GM18861 (cell line): ENCODE results near the gene ZFHX3.
A peak's percentile ranks its signal among the peaks of the same experiment; 100 is the strongest.

Experiments used
- ATAC-seq: cut with Tn5 transposase; IDR thresholded peaks from one replicate; pipeline ENCODE4 v1.9.1; 2021; ENCODE audit not compliant: unreplicated experiment

ZFHX3 gene

DNA sequence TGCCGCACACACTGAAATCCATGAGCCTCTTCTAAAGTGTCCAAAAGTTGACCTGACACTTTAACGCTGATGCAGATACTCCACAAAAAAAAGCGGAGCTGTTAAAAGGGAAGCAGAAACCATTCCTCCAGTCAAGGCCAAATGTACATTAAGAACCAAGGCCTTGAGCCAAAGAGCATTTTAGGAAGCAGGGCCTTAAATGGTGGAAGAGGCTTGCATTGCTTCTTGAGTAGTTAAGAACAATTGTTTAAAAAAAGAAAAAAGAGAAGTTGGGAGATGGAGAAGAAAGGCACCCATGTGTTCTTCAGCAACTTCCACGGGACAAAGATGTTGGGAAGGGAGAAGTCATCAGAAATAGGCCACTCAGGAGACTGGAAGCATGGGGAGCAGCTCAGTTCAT lies 6.3 kb downstream of the ZFHX3 start:
- ATAC-seq: no peak

- ATAC-seq: no peak
These were observed 7.1 kb downstream of the ZFHX3 start for GRCh38 chr16:73040735-73041402.

GRCh38 chr16:73040136-73040535 lies 7.8 kb downstream of the ZFHX3 start:
- no peak for ATAC-seq

GRCh38 chr16:73037845-73038570 lies 9.9 kb downstream of the ZFHX3 start:
- ATAC-seq: no peak

GRCh38 chr16:73037331-73037745 lies 10.6 kb downstream of the ZFHX3 start:
- ATAC-seq: no peak

DNA sequence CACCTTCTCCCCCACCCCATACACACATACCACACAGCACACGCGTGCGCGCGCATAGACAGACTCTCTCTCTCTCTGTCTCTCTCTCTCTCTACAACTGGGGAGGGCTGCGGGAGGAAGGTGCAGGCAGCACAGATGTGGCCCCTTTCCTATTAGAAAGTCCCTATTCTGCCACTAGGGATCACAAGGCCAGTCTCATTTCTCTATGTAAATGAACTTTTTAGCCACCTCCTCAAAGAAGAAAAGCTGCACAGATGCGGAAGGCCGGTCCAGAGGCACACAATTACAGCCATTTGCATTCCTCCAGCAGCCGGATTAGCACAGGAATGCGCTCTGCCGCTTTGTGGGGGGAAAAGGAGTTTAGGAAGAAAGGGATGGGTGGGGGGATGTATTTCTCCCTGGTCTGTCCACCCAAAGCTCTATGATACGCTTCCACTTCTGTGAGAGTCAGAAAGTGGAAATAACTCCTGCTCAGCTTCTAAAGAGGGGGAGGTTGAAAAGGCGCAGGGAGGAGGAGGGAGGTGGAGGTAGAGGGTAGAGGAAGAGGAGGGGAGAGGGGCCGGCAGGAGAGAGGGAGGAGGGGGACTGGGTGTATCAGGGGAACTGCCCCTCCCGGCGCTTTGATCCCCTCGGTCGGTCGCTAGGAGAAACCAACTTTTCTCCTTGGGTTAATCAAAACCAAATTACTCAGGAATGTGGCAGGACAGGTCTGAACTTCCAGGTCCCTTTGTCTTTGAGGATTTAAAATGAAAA lies 11.7 kb downstream of the ZFHX3 start:
- peak; percentile 53 for ATAC-seq

DNA sequence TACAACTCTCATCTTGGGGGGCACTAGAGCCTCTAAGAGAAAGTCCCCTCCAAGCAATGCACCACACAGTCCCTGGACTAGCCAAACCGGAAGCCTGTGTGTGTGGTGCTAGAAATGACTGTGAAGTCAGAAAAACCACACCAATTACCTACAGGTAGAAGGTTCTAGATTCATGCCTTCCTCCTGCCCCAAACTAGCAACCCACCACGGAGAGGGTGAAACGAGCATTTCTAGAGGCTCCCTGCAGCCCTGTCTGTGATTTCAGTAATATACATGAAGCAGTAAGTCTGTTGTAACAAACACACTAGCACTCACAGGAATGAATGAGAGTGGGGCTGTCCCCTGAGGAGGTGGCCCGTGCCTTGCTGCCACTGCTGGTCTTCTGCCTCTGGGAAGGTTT lies 13.6 kb downstream of the ZFHX3 start:
- ATAC-seq: peak; percentile 39

DNA sequence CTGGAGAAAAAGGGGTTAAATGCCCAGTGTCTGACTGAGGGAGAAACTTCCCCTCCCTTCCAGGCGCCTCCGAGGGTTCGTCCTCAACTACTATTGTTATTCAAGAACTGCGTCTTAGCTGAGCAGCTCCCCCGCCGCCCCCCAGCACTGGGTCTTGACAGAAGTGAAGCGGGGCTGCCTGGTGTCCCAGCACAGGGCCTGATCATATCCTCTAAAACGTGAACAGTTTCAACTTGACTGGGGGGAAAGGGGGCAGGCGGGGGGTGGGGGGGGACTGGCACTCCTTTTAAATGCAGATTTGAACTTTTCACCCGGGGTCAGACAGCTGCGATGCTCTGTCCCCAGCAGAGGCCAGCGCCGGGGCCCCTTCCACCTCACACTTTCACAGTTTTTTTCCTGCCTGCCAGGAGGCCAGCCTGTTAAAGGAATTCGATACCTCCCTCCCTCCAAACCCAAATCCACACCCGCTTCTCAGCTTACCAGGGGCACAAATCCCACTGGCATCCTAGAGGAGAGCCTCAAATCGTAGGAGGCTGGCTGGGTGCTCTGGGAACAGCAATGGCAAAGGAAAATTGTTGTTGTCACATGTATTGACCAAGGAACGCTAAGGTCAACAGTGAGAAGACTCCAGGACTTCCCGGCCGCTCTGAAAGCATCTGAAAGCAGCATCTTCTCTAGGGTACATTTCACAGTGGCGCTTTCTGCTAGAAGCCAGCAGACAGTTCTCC lies 14.5 kb downstream of the ZFHX3 start:
- ATAC-seq: no peak

- ATAC-seq: no peak
These were observed 15.2 kb downstream of the ZFHX3 start for GRCh38 chr16:73032541-73033270.

- ATAC-seq: no peak
These were observed 15.9 kb downstream of the ZFHX3 start for GRCh38 chr16:73031984-73032383.

GRCh38 chr16:73031155-73031866 lies 16.6 kb downstream of the ZFHX3 start:
- ATAC-seq: no peak

DNA sequence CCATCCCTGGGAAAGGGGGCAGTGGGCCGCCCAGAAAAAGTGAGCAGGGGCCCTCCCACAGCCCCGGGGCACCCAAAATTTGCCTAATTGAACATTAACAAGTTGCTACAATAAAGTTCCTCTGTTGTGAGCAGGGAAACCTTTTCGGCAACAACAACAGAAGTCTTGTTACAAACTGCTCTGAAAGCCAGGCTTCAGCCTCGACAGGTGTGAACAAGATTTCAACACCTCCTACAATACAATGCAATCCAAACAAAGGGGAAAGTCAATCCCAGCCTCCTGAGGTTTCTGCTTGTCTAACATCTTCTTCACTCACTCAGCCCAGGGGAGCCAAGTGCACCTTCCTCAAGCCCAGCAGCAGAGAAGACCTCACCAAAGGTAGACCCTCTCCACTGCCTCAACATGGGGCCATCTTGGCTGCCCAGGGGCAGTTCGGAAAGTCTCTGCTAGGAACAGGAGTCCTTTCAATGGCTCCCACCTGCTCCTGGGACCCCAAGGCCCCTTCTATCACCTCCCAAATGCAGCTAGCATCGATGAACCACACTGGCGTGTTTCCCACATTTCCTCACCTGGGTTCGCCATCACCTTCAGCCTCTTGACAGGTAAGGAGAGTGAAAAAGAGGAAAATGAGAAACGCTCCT lies 19.1 kb downstream of the ZFHX3 start:
- no peak for ATAC-seq

GRCh38 chr16:73028263-73028662 lies 19.7 kb downstream of the ZFHX3 start:
- no peak for ATAC-seq

DNA sequence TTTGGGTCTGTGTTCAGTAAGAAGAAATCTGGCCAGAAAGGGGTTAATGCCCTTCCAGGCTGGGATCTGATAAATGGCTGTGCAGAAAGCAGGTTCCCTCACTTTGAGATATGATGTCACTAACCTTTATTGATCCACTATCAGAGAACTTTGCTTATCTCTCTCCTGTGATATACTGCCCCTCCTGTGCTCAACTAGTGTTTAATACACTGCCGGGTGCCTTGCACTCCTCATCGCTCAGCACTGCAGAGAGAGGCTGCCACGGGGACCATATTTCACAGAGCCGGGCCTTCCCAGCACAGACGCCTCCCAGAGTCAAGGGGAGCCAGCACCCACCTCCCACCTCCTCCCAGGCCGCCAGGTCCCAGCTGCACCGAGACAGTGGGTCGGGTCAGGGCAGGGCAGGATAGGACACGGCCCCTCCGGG lies 20.2 kb downstream of the ZFHX3 start:
- no peak for ATAC-seq

GRCh38 chr16:73026754-73027684 lies 20.9 kb downstream of the ZFHX3 start:
- ATAC-seq: no peak

DNA sequence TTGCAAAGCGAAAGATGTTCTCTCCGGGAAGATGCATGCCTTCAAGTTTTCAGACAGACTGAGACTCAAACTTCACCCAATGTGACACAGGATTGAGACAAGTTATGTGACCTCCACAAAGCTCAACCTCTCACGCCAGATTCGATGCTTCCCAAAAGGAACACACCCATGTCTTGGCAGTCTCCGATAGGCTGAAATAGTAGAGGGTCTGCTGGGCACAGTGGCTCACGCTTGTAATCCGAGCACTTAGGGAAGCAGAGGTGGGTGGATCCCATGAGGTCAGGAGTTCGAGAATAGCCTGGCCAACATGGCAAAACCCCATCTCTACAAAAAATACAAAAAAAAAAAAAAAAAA lies 22.1 kb downstream of the ZFHX3 start:
- no peak for ATAC-seq

- no peak for ATAC-seq
These were observed 22.6 kb downstream of the ZFHX3 start for GRCh38 chr16:73025151-73025855.

- ATAC-seq: no peak
These were observed 23.3 kb downstream of the ZFHX3 start for GRCh38 chr16:73024571-73025105.
